Measurements from ENCODE around the gene PDZD2.
"Not testable (repeated sequence)": the region's sequence is repeated elsewhere in the genome, so short reads cannot be mapped to it uniquely, and the experiment has no call there.

The PDZD2 gene

GRCh38 chr5:32071351-32071944 lies 432.5 kb downstream of the PDZD2 start:
- DNase-seq (ENCODE audit: low read depth), result peak; percentile 57
- TF ChIP-seq CTCF (IDR thresholded peaks at IDR 0.05; ENCODE audit: insufficient read depth, low read depth, low read length, missing control alignments), result no peak
- no peak overlapping the region for H3K4me3 ChIP-seq (ENCODE audit: low read length)

GRCh38 chr5:32072054-32072453 lies 433.1 kb downstream of the PDZD2 start:
- H3K4me3 ChIP-seq (ENCODE audit: low read length), result no peak overlapping the region
- no peak for DNase-seq (ENCODE audit: low read depth)
- TF ChIP-seq CTCF (IDR thresholded peaks at IDR 0.05; ENCODE audit: insufficient read depth, low read depth, low read length, missing control alignments), result no peak

- H3K4me3 ChIP-seq (ENCODE audit: low read length), result no peak overlapping the region
- no peak for DNase-seq (ENCODE audit: low read depth)
- no peak for TF ChIP-seq CTCF (IDR thresholded peaks at IDR 0.05; ENCODE audit: insufficient read depth, low read depth, low read length, missing control alignments)
Observed at GRCh38 chr5:32074401-32074800, 435.5 kb downstream of the PDZD2 start.

GRCh38 chr5:32076699-32077695 lies 438.1 kb downstream of the PDZD2 start:
- peak; percentile 77 for TF ChIP-seq CTCF (IDR thresholded peaks at IDR 0.05; ENCODE audit: insufficient read depth, low read depth, low read length, missing control alignments)
- DNase-seq (ENCODE audit: low read depth), result peak; percentile 69
- H3K4me3 ChIP-seq (ENCODE audit: low read length), result no peak overlapping the region

- DNase-seq (ENCODE audit: low read depth); H3K4me3 ChIP-seq (ENCODE audit: low read length): not testable (repeated sequence)
Observed at GRCh38 chr5:32078855-32079254, 439.9 kb downstream of the PDZD2 start.

- H3K4me3 ChIP-seq (ENCODE audit: low read length); DNase-seq (ENCODE audit: low read depth): not testable (repeated sequence)
Observed at GRCh38 chr5:32080565-32080964, 441.6 kb downstream of the PDZD2 start.

- no peak for TF ChIP-seq CTCF (IDR thresholded peaks at IDR 0.05; ENCODE audit: insufficient read depth, low read depth, low read length, missing control alignments)
Observed at GRCh38 chr5:32082701-32083100, 443.8 kb downstream of the PDZD2 start.

More at GRCh38 chr5:32082701-32083100, 443.8 kb downstream of the PDZD2 start:
- H3K4me3 ChIP-seq (ENCODE audit: low read length), result no peak overlapping the region
- no peak for DNase-seq (ENCODE audit: low read depth)

Measured in epithelial cell of esophagus (primary cell).